T-helper 2 cell (primary cell): ENCODE data around the gene CFAP299.

ENCODE experiments used
- DNase-seq, 5 experiments: peaks; one replicate each; pipeline versions ENCODE4 v3.0.0 to v3.0.0-alpha.2; 2012 to 2022

CFAP299 gene

GRCh38 chr4:80529026-80529425 lies 193.5 kb downstream of the CFAP299 start:
- DNase-seq, result no peak

GRCh38 chr4:80532674-80533333 lies 197.3 kb downstream of the CFAP299 start:
- no peak for DNase-seq

GRCh38 chr4:80535551-80535950 lies 200.0 kb downstream of the CFAP299 start:
- no peak for DNase-seq

GRCh38 chr4:80538276-80538926 lies 202.9 kb downstream of the CFAP299 start:
- no peak for DNase-seq

- DNase-seq, result no peak
These were observed 203.7 kb downstream of the CFAP299 start for GRCh38 chr4:80539190-80539589.

DNA sequence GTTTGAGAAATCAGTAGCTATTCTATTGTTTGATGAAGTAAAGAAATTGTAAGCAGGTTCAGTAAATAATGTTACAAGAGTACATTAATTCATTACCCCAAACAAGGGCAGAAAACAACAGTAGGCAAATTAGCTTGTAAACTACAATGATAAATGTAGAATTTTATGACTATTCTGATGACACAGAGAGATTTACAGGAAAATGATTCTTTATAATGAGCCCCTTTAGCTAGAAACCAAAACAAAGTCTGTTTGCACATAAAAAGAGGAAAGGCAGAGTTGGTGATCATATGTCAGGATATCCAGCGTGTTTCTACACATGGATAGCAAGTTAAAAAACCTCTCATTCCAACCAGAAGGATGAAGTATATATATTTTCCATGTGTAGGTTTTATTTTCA lies 204.8 kb downstream of the CFAP299 start:
- DNase-seq, result no peak

- DNase-seq, result peak in 1 of 5 experiments; percentile 71
These were observed 205.4 kb downstream of the CFAP299 start for GRCh38 chr4:80540785-80541469.

GRCh38 chr4:80542747-80543146 lies 207.2 kb downstream of the CFAP299 start:
- no peak for DNase-seq

DNA sequence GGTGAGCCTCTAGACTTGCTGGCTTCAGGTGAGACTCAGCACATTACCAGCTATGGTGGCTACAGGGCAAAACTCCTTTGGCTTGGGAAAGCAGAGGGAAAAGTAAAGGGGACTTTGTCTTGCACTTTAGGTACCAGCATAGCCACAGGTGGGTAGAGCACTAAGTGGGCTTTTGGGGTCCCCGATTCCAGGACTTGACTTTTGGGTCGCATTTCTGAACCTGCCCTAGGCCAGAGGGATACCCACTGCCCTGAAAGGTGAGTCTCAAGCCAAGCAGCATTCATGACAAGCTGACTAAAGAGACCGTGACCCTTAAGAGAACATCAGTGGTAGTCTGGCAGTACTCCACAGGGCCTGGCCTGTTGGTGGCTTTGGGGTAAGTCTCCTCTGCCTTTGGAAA lies 224.8 kb downstream of the CFAP299 start:
- DNase-seq, result no peak

- no peak for DNase-seq
These were observed 230.8 kb downstream of the CFAP299 start for GRCh38 chr4:80566203-80566872.

- DNase-seq, result no peak
These were observed 233.4 kb downstream of the CFAP299 start for GRCh38 chr4:80568891-80569290.

GRCh38 chr4:80576796-80577195 lies 241.3 kb downstream of the CFAP299 start:
- no peak for DNase-seq

DNA sequence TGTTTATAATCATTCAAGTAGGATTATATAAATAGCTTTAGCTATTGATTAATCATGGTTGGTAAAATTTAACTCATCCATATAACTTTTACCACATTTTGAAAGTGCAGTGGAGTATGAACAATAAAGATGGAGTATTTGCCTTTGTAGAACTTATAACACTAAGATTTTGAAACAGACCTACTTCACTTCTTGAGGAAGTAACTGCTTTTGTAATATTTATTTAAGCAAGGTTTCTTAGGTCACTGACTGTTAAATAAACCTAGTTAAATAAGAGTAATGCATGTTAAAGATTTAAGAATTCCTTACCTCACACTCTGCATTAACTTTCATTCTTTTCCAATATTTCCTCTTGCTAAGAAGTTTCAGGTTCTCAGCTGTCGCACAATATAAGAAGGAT lies 242.5 kb downstream of the CFAP299 start:
- no peak for DNase-seq

DNA sequence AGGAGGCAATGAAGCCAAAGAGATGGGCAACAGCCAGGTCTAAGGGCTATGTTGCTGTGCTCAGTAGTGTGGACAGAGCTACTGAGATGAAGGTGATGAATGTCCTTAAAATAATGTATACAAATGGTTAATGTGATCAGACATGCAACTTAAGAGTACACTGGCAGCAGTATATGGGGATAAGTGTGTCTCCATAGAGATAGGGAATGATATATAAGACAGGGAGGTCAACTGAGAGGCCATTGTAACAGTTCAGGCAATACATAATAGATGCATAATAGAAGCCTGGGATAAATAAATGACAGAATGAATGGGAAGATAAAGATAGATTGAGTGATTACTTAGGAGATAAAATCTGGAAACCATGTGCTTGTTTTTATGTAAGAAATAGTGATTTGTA lies 250.0 kb downstream of the CFAP299 start:
- DNase-seq, result no peak

- no peak for DNase-seq
These were observed 251.2 kb downstream of the CFAP299 start for GRCh38 chr4:80586716-80587115.

DNA sequence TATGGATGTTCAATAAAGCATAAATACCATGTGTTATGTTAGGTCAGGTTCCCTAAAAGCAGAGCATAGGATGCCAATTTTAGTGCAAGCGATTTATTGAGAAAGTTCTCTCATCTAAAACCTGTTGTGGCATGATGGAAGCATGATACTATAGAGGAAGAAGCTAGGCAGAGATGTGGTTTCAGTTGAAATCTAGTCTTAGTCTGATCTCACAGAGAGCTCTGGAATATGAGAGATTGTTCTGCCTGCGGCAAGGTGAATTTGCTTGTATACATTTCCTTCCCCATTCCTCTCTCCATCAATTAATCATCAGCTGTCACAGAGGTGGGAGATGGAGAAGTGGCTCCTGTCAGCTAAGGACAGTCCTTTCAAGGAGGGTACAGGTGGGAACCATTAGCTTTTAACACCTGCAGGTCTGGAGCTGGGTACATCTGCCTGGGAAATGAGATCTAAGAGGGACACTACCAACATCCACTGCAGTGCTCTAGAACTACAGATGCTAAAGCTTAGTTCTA lies 252.4 kb downstream of the CFAP299 start:
- no peak for DNase-seq

DNA sequence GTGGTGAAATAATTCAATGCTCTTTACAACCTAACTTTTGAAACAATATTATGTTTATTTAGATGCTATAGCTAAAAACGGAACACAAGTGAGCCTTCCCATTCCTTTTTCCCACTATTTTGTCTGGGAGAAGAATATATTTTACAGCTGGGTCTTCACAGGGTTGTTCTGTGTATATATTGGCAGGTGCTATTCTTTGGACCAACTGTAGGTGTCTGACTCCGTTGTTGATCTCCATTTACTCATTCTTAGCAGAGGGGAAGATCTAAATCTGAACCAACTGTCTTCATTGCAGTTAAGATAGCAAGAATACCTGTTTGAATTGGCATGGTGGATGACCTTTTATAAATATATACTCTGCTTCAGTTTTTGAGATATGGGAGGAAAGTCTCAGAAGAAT lies 257.4 kb downstream of the CFAP299 start:
- no peak for DNase-seq

DNA sequence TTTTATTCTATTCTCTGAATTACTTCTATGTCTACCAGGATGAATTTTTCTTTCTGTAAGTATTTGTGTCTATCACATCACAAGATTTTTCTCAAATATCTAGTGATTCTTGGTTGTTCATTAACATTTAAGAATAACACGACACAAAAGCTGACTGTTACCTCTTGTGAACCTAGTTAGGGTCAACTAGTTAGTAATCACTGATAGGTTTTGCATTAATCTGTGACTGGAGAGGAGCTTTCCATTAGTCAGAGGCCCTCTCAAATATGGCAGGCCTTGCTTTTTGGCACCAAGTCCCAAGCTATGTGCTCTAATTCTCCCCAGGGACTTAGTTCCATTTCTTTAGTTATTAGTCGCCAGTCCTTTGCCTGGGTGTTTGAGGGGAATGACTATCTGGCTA lies 259.2 kb downstream of the CFAP299 start:
- no peak for DNase-seq

DNA sequence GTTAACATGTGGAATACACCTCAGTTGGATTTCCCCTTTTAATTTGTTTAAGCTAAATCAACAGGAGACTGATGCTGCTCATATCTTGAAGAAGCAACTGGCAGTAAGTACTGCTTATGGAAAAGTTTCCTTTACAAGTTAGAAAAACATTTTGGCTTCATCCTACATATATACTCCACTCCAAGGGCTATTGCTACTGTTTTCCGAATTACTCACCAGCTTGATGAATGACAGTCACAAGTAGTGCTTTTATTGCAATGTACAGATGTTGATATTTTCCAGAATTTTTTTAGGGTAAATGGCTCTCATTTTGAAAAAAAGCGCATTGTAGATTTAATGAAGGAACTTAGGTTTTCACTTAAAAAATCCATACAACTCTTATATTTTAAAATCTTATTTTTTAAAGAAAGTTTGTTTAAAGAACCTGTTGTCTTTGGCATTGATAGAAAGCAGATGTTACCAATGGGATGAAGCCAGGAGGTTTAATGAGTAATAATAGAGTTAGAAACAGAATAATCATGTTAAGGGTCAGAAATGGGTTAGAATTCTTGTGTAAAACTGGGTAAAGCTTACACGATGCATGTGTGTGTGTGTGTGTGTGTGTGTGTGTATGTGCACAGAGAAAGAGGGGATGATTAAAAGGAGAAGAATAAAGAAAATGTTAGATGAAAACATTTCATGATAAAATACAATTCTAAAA lies 272.9 kb downstream of the CFAP299 start:
- no peak for DNase-seq

- DNase-seq, result no peak
These were observed 274.7 kb downstream of the CFAP299 start for GRCh38 chr4:80610199-80610598.

GRCh38 chr4:80610845-80611677 lies 275.5 kb downstream of the CFAP299 start:
- DNase-seq, result no peak

- DNase-seq, result no peak
These were observed 276.1 kb downstream of the CFAP299 start for GRCh38 chr4:80611678-80611979.
